Measurements from ENCODE around the gene AIRE.

- TF ChIP-seq CTCF (conservative IDR thresholded peaks at IDR 0.05; ENCODE audit: low read depth, low read length) (no peak), EZH2 (IDR thresholded peaks at IDR 0.05; ENCODE audit: borderline replicate concordance, low read depth, low read length, poor library complexity, severe bottlenecking) (no peak)
Measured at GRCh38 chr21:44344541-44345183, 59.0 kb downstream of the AIRE start.

Data from A673 (cell line).